Osteoblast (primary cell): ENCODE data around the gene GSDME. TPM values are rescaled to one million over a fixed set of nuclear protein-coding genes. Genes with fewer than 3 reads are reported as not detected.

Experiments
- DNase-seq: peaks from one replicate; pipeline ENCODE4 v3.0.0; 2011; ENCODE audit warnings: low spot score, mixed read lengths; ENCODE audit not compliant: insufficient read length; ENCODE audit errors: missing footprints
- H2AFZ ChIP-seq: 2 replicates; pipeline ENCODE4 v1.6.0; 2011; ENCODE audit warnings: mild to moderate bottlenecking, low read length
- H3K27ac ChIP-seq: 2 replicates; pipeline ENCODE4 v1.5.1; 2011; ENCODE audit warnings: mild to moderate bottlenecking, low read depth, low read length, moderate library complexity
- H3K27me3 ChIP-seq: 2 replicates; pipeline ENCODE4 v1.6.0; 2012; ENCODE audit warnings: mild to moderate bottlenecking, control low read depth, inconsistent platforms, low read length, moderate library complexity; ENCODE audit not compliant: insufficient read depth
- H3K36me3 ChIP-seq: 2 replicates; pipeline ENCODE4 v1.5.1; 2011; ENCODE audit warnings: mild to moderate bottlenecking, low read length, control low read depth, moderate library complexity; ENCODE audit not compliant: insufficient read depth
- H3K4me1 ChIP-seq: 2 replicates; pipeline ENCODE4 v1.5.1; 2011; ENCODE audit warnings: mild to moderate bottlenecking, low read length, control low read depth, moderate library complexity; ENCODE audit not compliant: insufficient read depth
- H3K4me2 ChIP-seq: 2 replicates; pipeline ENCODE4 v1.6.0; 2011; ENCODE audit warnings: mild to moderate bottlenecking, low read length; ENCODE audit not compliant: insufficient read depth
- H3K4me3 ChIP-seq: fragments of 200-600 bp; sonication (generic); 3 replicates; pipeline ENCODE4 v1.5.1; 2012; ENCODE audit warnings: mild to moderate bottlenecking, low read length, inconsistent platforms; ENCODE audit not compliant: insufficient read depth
- H3K79me2 ChIP-seq: 2 replicates; pipeline ENCODE4 v1.6.0; 2012; ENCODE audit warnings: mild to moderate bottlenecking, low read length, control low read depth, inconsistent platforms; ENCODE audit not compliant: insufficient read depth
- H3K9me3 ChIP-seq: 2 replicates; pipeline ENCODE4 v1.5.1; 2011; ENCODE audit warnings: low read depth, low read length, control low read depth
- H4K20me1 ChIP-seq: 2 replicates; pipeline ENCODE4 v1.6.0; 2012; ENCODE audit warnings: mild to moderate bottlenecking, low read length, control low read depth; ENCODE audit not compliant: insufficient read depth
- CTCF ChIP-seq: IDR thresholded peaks from 2 replicates; pipeline ENCODE4 v1.5.1; 2011; ENCODE audit warnings: mild to moderate bottlenecking, low read depth, low read length, moderate library complexity; ENCODE audit errors: extremely low read depth
- total RNA-seq: library from RNA; depleted of rRNA; stranded (reverse); fragments of >200 nt; gene quantifications from 2 replicates; pipeline ENCODE4 v1.2.3, GENCODE V29; 2012

The GSDME gene
- total RNA-seq, 1 donor, result 42.3 TPM

- no peak overlapping the region for H3K4me3 ChIP-seq
- no peaks in the 10 kb centered on the region for H4K20me1 ChIP-seq
- H3K4me1 ChIP-seq, result no peaks in the 10 kb centered on the region
- no peaks in the 10 kb centered on the region for H3K27me3 ChIP-seq
- peaks cover 38% of the 10 kb centered on the region for H3K36me3 ChIP-seq
- no peaks in the 10 kb centered on the region for H3K79me2 ChIP-seq
- H3K27ac ChIP-seq, result no peak overlapping the region
- TF ChIP-seq CTCF, result no peak
- H2AFZ ChIP-seq, result no peak overlapping the region
- H3K4me2 ChIP-seq, result no peak overlapping the region
- H3K9me3 ChIP-seq, result no peaks in the 10 kb centered on the region
- no peak for DNase-seq
Observed at GRCh38 chr7:24800073-24800472, 42.8 kb upstream of the GSDME start.

GRCh38 chr7:24799506-24799905 is 42.2 kb upstream of the GSDME start:
- H3K4me2 ChIP-seq, result no peak overlapping the region
- no peaks in the 10 kb centered on the region for H3K27me3 ChIP-seq
- H4K20me1 ChIP-seq, result no peaks in the 10 kb centered on the region
- H3K4me1 ChIP-seq, result no peaks in the 10 kb centered on the region
- TF ChIP-seq CTCF, result no peak
- H3K4me3 ChIP-seq, result no peak overlapping the region
- H3K79me2 ChIP-seq, result no peaks in the 10 kb centered on the region
- peaks cover 33% of the 10 kb centered on the region for H3K36me3 ChIP-seq
- H2AFZ ChIP-seq, result no peak overlapping the region
- H3K27ac ChIP-seq, result no peak overlapping the region
- H3K9me3 ChIP-seq, result no peaks in the 10 kb centered on the region
- DNase-seq, result no peak

GRCh38 chr7:24798261-24798660 is 41.0 kb upstream of the GSDME start:
- H3K9me3 ChIP-seq, result no peaks in the 10 kb centered on the region
- H3K27me3 ChIP-seq, result no peaks in the 10 kb centered on the region
- H3K36me3 ChIP-seq, result peaks cover 25% of the 10 kb centered on the region
- H4K20me1 ChIP-seq, result no peaks in the 10 kb centered on the region
- H2AFZ ChIP-seq, result no peak overlapping the region
- H3K4me1 ChIP-seq, result no peaks in the 10 kb centered on the region
- H3K4me2 ChIP-seq, result no peak overlapping the region
- H3K27ac ChIP-seq, result no peak overlapping the region
- H3K4me3 ChIP-seq, result no peak overlapping the region
- no peaks in the 10 kb centered on the region for H3K79me2 ChIP-seq
- TF ChIP-seq CTCF, result no peak
- DNase-seq, result no peak

GRCh38 chr7:24797270-24797669 is 40.0 kb upstream of the GSDME start:
- Histone ChIP-seq H3K9me3 (no peaks in the 10 kb centered on the region), H3K79me2 (no peaks in the 10 kb centered on the region), H3K27me3 (no peaks in the 10 kb centered on the region), H3K4me1 (no peaks in the 10 kb centered on the region), H4K20me1 (no peaks in the 10 kb centered on the region), H2AFZ (no peak overlapping the region), H3K4me2 (no peak overlapping the region), H3K27ac (no peak overlapping the region), H3K4me3 (no peak overlapping the region), H3K36me3 (peaks cover 25% of the 10 kb centered on the region)
- no peak for DNase-seq
- TF ChIP-seq CTCF, result no peak
